Right atrium auricular region (tissue), 2 donors: ENCODE measurements around the gene ZNF407. TPM values are rescaled to one million over a fixed set of nuclear protein-coding genes. Genes with fewer than 3 reads are reported as not detected.
"Not testable (repeated sequence)": the region's sequence is repeated elsewhere in the genome, so short reads cannot be mapped to it uniquely, and the experiment has no call there.

ENCODE experiments used
- DNase-seq: peaks from one replicate; pipeline ENCODE4 v3.0.0-alpha.2; 2019; ENCODE audit warnings: low spot score
- H3K27ac ChIP-seq, 2 donors: fragments of 200-600 bp; sonication (generic); 1 replicate in 1 of 2; 2 replicates in 1 of 2; pipeline ENCODE4 v1.5.1; 2016 to 2019
- H3K27me3 ChIP-seq, 2 donors: fragments of 200-600 bp; sonication (generic); one replicate each; pipeline versions ENCODE4 v1.5.1 to v1.6.0; 2017 to 2019
- H3K36me3 ChIP-seq: fragments of 200-600 bp; sonication (generic); one replicate; pipeline ENCODE4 v1.5.1; 2016
- H3K4me1 ChIP-seq, 2 donors: fragments of 200-600 bp; sonication (generic); one replicate each; pipeline versions ENCODE4 v1.5.1 to v1.6.0; 2017 to 2019
- H3K4me3 ChIP-seq, 2 donors: fragments of 200-600 bp; sonication (generic); 1 replicate in 1 of 2; 2 replicates in 1 of 2; pipeline ENCODE4 v1.5.1; 2017 to 2019; ENCODE audit warnings: mild to moderate bottlenecking in 1 of 2, moderate library complexity in 1 of 2
- H3K9me3 ChIP-seq, 2 donors: fragments of 200-600 bp; sonication (generic); one replicate each; pipeline ENCODE4 v1.5.1; 2019
- total RNA-seq, 2 donors: library from RNA; depleted of rRNA; stranded (reverse); fragments of >200 nt; gene quantifications; one replicate each; pipeline ENCODE4 v1.1.0, GENCODE V29; 2016
- TF ChIP-seq, protein P1 (sequence below), 2 donors: fragments of 200-600 bp; sonication (generic); IDR thresholded peaks; one replicate each; pipeline ENCODE4 v1.5.1; 2019; ENCODE audit warnings: antibody characterized with exemption in 2 of 2

ZNF407 gene
- total RNA-seq, 2 donors from 2014 or later, result 7.8 to 8.7 TPM

DNA sequence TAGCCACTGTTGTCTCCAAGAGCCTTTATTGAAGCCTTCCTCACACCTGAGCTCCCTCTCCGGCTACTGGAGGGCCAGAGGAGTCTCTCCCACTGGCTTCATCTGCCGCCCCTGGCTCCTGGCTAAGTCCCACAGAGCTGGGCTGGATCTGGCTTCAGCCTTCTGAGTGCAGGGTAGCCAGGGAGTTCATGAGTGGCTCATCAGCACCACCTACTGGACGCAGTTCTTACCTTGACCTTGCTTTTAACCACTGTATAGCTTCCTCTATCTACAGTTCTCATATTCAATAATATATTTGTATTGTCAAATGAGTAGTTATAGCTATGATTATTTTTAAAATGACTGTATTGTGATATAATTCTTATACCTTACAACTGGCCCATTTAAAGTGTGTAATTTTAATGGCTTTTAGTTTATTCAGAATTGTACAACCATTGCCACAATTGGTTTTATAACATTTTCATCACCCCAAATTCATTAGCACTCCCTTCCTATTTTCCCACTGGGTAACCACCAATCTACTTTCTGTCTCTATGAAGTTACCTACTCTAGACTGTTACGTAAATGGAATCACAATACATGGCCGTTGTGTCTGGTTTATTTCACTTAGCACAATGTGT lies 45.6 kb upstream of the ZNF407 start:
- Histone ChIP-seq H3K9me3 (peaks cover 0 to 14% of the 10 kb centered on the region in 2 donors), H3K27me3 (no peaks in the 10 kb centered on the region), H3K4me3 (no peak overlapping the region), H3K4me1 (no peaks in the 10 kb centered on the region), H3K27ac (no peak overlapping the region), H3K36me3 (no peaks in the 10 kb centered on the region)
- TF ChIP-seq, protein P1, sequence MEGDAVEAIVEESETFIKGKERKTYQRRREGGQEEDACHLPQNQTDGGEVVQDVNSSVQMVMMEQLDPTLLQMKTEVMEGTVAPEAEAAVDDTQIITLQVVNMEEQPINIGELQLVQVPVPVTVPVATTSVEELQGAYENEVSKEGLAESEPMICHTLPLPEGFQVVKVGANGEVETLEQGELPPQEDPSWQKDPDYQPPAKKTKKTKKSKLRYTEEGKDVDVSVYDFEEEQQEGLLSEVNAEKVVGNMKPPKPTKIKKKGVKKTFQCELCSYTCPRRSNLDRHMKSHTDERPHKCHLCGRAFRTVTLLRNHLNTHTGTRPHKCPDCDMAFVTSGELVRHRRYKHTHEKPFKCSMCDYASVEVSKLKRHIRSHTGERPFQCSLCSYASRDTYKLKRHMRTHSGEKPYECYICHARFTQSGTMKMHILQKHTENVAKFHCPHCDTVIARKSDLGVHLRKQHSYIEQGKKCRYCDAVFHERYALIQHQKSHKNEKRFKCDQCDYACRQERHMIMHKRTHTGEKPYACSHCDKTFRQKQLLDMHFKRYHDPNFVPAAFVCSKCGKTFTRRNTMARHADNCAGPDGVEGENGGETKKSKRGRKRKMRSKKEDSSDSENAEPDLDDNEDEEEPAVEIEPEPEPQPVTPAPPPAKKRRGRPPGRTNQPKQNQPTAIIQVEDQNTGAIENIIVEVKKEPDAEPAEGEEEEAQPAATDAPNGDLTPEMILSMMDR (IDR thresholded peaks at IDR 0.05), result peak; percentile 67 to 84
- peak; percentile 85 for DNase-seq

DNA sequence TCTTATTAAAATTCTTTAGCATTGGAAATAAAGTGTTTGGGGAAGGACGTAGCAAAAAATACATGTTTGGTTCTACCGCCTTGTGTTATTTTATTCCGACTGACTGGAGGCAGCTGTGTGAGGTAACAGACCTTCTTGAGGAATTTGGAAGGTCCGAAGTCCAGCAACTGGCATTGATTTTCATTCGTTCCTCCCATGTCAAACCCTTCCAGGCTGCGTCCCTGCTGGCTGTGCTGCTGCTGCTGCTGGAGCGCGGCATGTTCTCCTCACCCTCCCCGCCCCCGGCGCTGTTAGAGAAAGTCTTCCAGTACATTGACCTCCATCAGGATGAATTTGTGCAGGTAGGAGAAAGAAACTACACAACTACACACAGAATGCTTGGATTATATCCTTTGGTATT lies 41.5 kb upstream of the ZNF407 start:
- TF ChIP-seq, protein P1 (IDR thresholded peaks at IDR 0.05), result no peak
- Histone ChIP-seq H3K4me1 (no peaks in the 10 kb centered on the region), H3K27ac (no peak overlapping the region), H3K4me3 (no peak overlapping the region), H3K27me3 (no peaks in the 10 kb centered on the region), H3K9me3 (no peaks in the 10 kb centered on the region), H3K36me3 (no peaks in the 10 kb centered on the region)
- DNase-seq, result no peak

DNA sequence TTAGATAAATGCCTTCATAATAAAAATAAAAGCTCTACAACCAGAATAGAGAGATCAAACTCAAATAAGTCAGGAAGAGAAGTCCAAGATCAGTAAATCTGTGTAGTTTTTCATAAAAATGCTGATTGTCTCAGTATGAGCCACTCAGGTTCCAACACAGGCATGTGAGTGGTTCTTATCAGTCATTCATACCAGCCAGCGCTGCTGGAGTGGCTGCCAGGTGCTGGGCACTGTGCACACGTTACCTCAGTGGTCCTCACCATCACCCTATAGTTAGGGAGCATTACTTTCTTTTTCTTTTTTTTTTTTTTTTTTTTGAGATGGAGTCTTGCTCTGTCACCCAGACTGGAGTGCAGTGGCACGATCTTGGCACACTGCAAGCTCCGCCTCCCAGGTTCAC lies 39.6 kb upstream of the ZNF407 start:
- Histone ChIP-seq H3K9me3 (no peaks in the 10 kb centered on the region), H3K36me3 (no peaks in the 10 kb centered on the region), H3K4me1 (no peaks in the 10 kb centered on the region), H3K27ac (no peak overlapping the region), H3K27me3 (no peaks in the 10 kb centered on the region), H3K4me3 (no peak overlapping the region)
- TF ChIP-seq, protein P1 (IDR thresholded peaks at IDR 0.05), result no peak
- no peak for DNase-seq

DNA sequence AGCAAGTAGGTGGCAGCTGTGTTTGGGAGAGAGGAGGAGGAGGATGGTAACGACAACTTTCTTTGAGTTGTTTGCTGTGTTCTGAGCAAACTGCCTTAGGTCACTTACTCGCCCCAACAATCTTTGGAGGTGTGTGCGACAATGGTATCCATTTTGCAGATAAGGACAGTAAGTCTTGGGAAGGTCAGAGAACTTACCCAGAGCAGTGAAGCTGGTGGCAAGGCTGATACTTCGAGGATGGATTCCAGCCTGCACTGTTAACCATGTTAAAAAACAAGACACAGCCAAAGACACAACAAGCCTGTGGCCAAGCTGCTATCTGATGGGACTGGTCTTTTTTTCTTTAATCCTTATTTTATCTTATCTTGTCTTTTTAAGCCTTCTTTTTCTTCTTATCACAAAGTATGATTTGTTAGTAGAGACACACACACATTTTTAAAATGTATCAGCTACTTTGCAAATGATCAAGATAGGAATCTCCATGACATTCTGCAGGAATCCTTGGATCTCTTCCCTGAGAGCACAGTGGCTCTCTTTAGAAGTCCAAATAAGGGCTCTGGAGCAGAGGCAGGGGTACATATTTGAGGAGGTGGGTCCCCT lies 35.4 kb upstream of the ZNF407 start:
- TF ChIP-seq, protein P1 (IDR thresholded peaks at IDR 0.05), result no peak
- H3K27me3 ChIP-seq, result no peaks in the 10 kb centered on the region
- no peak overlapping the region for H3K4me3 ChIP-seq
- no peaks in the 10 kb centered on the region for H3K36me3 ChIP-seq
- H3K27ac ChIP-seq, result no peak overlapping the region
- no peak for DNase-seq
- H3K4me1 ChIP-seq, result no peaks in the 10 kb centered on the region
- H3K9me3 ChIP-seq, result no peaks in the 10 kb centered on the region

DNA sequence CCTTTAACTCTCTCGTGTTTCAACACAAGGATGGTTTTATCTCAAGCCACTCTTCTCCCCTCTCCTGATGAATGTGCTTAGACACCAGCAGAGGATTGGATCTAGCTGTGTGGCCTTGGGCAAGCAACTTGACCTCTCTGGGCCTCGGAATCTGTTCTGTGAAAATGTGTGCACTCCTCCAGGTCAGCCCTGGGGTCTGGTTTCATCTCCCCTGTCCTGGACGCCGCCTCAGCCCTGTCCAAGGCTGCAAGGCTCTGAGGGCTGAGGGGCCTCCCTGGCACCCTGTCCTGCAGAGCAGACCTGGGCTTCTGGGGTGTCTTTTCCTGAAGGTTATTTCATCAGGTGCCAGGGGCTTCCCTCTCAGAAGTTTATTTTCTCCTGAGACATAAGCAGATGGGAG lies 34.9 kb upstream of the ZNF407 start:
- Histone ChIP-seq H3K27me3 (no peaks in the 10 kb centered on the region), H3K4me1 (no peaks in the 10 kb centered on the region), H3K27ac (no peak overlapping the region), H3K4me3 (no peak overlapping the region), H3K36me3 (no peaks in the 10 kb centered on the region), H3K9me3 (no peaks in the 10 kb centered on the region)
- TF ChIP-seq, protein P1 (IDR thresholded peaks at IDR 0.05), result no peak
- DNase-seq, result no peak

DNA sequence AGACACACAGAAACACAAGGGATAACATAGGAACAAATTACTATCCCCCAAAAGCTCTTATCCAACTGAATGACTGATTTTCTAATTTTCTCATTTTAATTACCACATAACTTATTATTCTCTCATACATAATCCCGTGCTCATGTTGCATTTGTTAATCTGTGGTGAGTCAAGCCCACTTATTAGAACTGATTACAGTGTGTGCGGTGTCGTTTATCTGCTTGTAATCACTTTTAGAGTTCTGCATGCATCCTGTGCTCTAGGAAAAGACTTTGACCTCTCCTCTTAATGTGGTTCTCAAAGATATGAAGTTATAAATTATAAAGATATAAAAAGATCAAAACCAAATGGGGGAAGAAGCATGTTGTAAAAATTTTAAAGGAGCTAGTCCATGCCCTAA lies 33.7 kb upstream of the ZNF407 start:
- Histone ChIP-seq H3K4me3 (no peak overlapping the region), H3K27me3 (no peaks in the 10 kb centered on the region), H3K4me1 (no peaks in the 10 kb centered on the region), H3K9me3 (no peaks in the 10 kb centered on the region), H3K27ac (no peak overlapping the region), H3K36me3 (no peaks in the 10 kb centered on the region)
- TF ChIP-seq, protein P1 (IDR thresholded peaks at IDR 0.05), result no peak
- DNase-seq, result no peak

DNA sequence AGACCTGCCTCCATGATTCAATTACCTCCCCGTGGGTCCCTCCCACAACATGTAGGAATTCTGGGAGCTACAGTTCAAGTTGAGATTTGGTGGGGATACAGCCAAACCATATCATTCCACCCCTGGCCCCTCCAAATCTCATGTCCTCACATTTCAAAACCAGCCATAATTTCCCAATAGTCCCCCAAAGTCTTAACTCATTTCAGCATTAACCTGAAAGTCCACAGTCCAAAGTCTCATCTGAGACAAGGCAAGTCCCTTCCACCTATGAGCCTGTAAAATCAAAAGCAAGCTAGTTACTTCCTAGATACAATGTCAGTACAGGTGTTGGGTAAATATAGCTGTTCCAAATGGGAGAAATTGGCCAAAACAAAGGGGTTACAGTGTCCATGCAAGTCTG lies 32.5 kb upstream of the ZNF407 start:
- H3K4me3 ChIP-seq, H3K36me3 ChIP-seq, H3K9me3 ChIP-seq, H3K27me3 ChIP-seq, H3K4me1 ChIP-seq, DNase-seq, H3K27ac ChIP-seq: not testable (repeated sequence)

DNA sequence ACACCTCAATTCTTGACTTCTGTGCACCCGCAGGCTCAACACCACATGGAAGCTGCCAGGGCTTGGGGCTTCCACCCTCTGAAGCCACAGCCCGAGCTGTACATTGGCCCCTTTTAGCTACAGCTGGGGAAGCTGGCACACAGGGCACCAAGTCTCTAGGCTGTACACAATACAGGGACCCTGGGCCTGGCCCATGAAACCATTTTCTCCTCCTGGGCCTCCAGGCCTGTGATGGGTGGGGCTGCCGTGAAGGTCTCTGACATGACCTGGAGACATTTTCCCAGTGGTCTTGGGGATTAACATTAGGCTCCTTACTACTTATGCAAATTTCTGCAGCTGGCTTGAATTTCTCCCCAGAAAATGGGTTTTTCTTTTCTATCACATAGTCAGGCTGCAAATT lies 31.7 kb upstream of the ZNF407 start:
- not testable (repeated sequence) for H3K27me3 ChIP-seq, H3K4me3 ChIP-seq, H3K27ac ChIP-seq, H3K36me3 ChIP-seq, DNase-seq, H3K9me3 ChIP-seq, H3K4me1 ChIP-seq
